K562 (cell line): Measurements from ENCODE around the gene ZNF474. TPM values are rescaled to one million over a fixed set of nuclear protein-coding genes. Genes with fewer than 3 reads are reported as not detected.

Experiments used
- ATAC-seq: fragments of 200-7000 bp; cut with Tn5 transposase; 3 replicates; pipeline ENCODE4 v1.9.1; 2020; ENCODE audit warnings: moderate library complexity
- BruUV-seq: library from RNA; stranded (reverse); fragments of 400-500 nt; replicated peaks from 2 replicates; lab custom pipeline; 2021; lab: Mats Ljungman, UMichigan
- CTCF ChIA-PET: fragments of 300-600 bp; formaldehyde crosslinking; extraction: SDS; loops from one replicate; lab custom pipeline; 2021; ENCODE audit warnings: low intra/inter-chr PET ratio; lab: Yijun Ruan, JAX
- POLR2A ChIA-PET: fragments of 300-600, 350-650 bp; sonication (Branson Sonifier 250); formaldehyde crosslinking; extraction: SDS; loops from one replicate; lab custom pipeline; 2021; ENCODE audit warnings: antibody characterized with exemption, inconsistent platforms; lab: Yijun Ruan, JAX
- DNase-seq, 4 experiments: peaks; one replicate each; pipeline versions ENCODE4 v3.0.0 to v3.0.0-alpha.2; 2011 to 2018; ENCODE audit warnings: low spot score in 3 of 4, mixed read lengths in 3 of 4; ENCODE audit errors: extremely low read depth in 1 of 4
- FAIRE-seq: peaks from 2 replicates; lab custom pipeline; 2011; peaks lifted over from hg19 to GRCh38; lab: Jason Lieb, UNC
- H2AFZ ChIP-seq: 2 replicates; pipeline ENCODE4 v1.6.0; 2011; ENCODE audit warnings: low read depth, low read length, control low read depth, inconsistent platforms
- H3K27ac ChIP-seq: fragments of 200-600 bp; 3 replicates; pipeline ENCODE4 v1.8.0; 2011; ENCODE audit warnings: low read depth, mild to moderate bottlenecking, control low read depth, inconsistent platforms, low read length, moderate library complexity, mixed read lengths; ENCODE audit errors: extremely low read depth
- H3K27me3 ChIP-seq, 2 experiments: fragments of 300-600 bp in 1 of 2; 2 replicates in 1 of 2; 3 replicates in 1 of 2; pipeline versions ENCODE4 v1.6.0 to v1.8.0; 2011; ENCODE audit warnings: inconsistent platforms in 2 of 2, low read length in 2 of 2, mild to moderate bottlenecking in 1 of 2, mixed read lengths in 1 of 2, moderate library complexity in 1 of 2; ENCODE audit not compliant: control insufficient read depth in 2 of 2, insufficient read depth in 2 of 2
- H3K36me3 ChIP-seq: fragments of 300-600 bp; 3 replicates; pipeline ENCODE4 v1.8.0; 2011; ENCODE audit warnings: mild to moderate bottlenecking, low read length, inconsistent platforms; ENCODE audit not compliant: control insufficient read depth, insufficient read depth
- H3K4me1 ChIP-seq, 2 experiments: fragments of 200-600 bp in 1 of 2; replicated peaks in 1 of 2; 2 replicates in 1 of 2; 3 replicates in 1 of 2; pipeline versions ENCODE4 v1.5.1 to v1.8.0; 2011; ENCODE audit warnings: inconsistent platforms in 2 of 2, low read length in 2 of 2, mild to moderate bottlenecking in 1 of 2, mixed read lengths in 1 of 2, moderate library complexity in 1 of 2; ENCODE audit not compliant: control insufficient read depth in 2 of 2, insufficient read depth in 2 of 2
- H3K4me2 ChIP-seq: 2 replicates; pipeline ENCODE4 v1.6.1; 2011; ENCODE audit warnings: low read length, control low read depth, inconsistent platforms, mixed read lengths; ENCODE audit not compliant: insufficient read depth
- H3K4me3 ChIP-seq: fragments of 200-600 bp; sonication (generic), shearing (Covaris generic); 2 replicates; pipeline ENCODE4 v1.5.1; 2016; ENCODE audit warnings: control low read depth, inconsistent platforms
- H3K79me2 ChIP-seq: fragments of 200-600 bp; 3 replicates; pipeline ENCODE4 v1.8.0; 2011; ENCODE audit warnings: low read length, inconsistent platforms; ENCODE audit not compliant: control insufficient read depth, insufficient read depth
- H3K9ac ChIP-seq, 2 experiments: 2 replicates each; pipeline versions ENCODE4 v1.6.0 to v1.6.1; 2011; ENCODE audit warnings: low read depth in 2 of 2, low read length in 2 of 2, control low read depth in 1 of 2, inconsistent platforms in 1 of 2, mild to moderate bottlenecking in 1 of 2, mixed read lengths in 1 of 2; ENCODE audit not compliant: insufficient read depth in 1 of 2
- H3K9me1 ChIP-seq: one replicate; pipeline ENCODE4 v1.6.0; 2011; ENCODE audit warnings: inconsistent platforms, mild to moderate bottlenecking, low read length, moderate library complexity; ENCODE audit not compliant: control insufficient read depth, insufficient read depth
- H3K9me3 ChIP-seq: replicated peaks from 2 replicates; pipeline ENCODE4 v1.5.1; 2011; ENCODE audit warnings: low read depth, low read length, inconsistent platforms; ENCODE audit not compliant: control insufficient read depth, insufficient read depth
- H4K20me1 ChIP-seq: replicated peaks from 2 replicates; pipeline ENCODE4 v1.6.1; 2011; ENCODE audit warnings: low read length, inconsistent platforms, mixed read lengths; ENCODE audit not compliant: control insufficient read depth, insufficient read depth
- MTA1 ChIP-seq: fragments of 450-650 bp; IDR thresholded peaks from 2 replicates; pipeline ENCODE4 v1.6.1; 2017; ENCODE audit warnings: borderline replicate concordance
- NFE2L1 ChIP-seq: fragments of 450-650 bp; IDR thresholded peaks from 2 replicates; pipeline ENCODE4 v1.6.1; 2016; ENCODE audit warnings: missing genetic modification characterization, low read depth, mild to moderate bottlenecking, missing compliant biosample characterization, moderate library complexity, borderline replicate concordance
- SMARCA4 ChIP-seq: fragments of 450-650 bp; IDR thresholded peaks from 2 replicates; pipeline ENCODE4 v1.6.1; 2016
- SREBF2 ChIP-seq: sonication (generic); formaldehyde crosslinking; IDR thresholded peaks from 2 replicates; pipeline ENCODE4 v1.4.0; 2020; ENCODE audit warnings: mild to moderate bottlenecking, missing genetic modification reagents
- SUPT5H ChIP-seq: fragments of 450-650 bp; IDR thresholded peaks from 2 replicates; pipeline ENCODE4 v1.6.1; 2016
- ZNF263 ChIP-seq: sonication (generic); formaldehyde crosslinking; IDR thresholded peaks from 2 replicates; pipeline ENCODE4 v1.8.0; 2022; ENCODE audit warnings: mild to moderate bottlenecking, missing genetic modification reagents, borderline replicate concordance
- ZNF311 ChIP-seq: fragments of 250-450 bp; sonication (Bioruptor Pico); IDR thresholded peaks from 2 replicates; pipeline ENCODE4 v1.4.0; 2020; ENCODE audit warnings: mild to moderate bottlenecking, moderate library complexity
- ZNF431 ChIP-seq: sonication (generic); formaldehyde crosslinking; IDR thresholded peaks from 2 replicates; pipeline ENCODE4 v1.8.0; 2022; ENCODE audit warnings: mild to moderate bottlenecking, missing genetic modification reagents
- ZNF696 ChIP-seq: fragments of 250-450 bp; sonication (Bioruptor Pico); conservative IDR thresholded peaks from 2 replicates; pipeline ENCODE4 v1.4.0; 2020; ENCODE audit warnings: mild to moderate bottlenecking, moderate library complexity
- WGBS: fragments of 100-300 bp; shearing (Covaris generic); methylation state at CpG from one replicate; pipeline ENCODE4 v1.1.6; 2016; ENCODE audit warnings: low coverage, mixed read lengths; ENCODE audit not compliant: insufficient coverage; ENCODE audit errors: missing lambda C conversion rate; 5-methylcytosine and 5-hydroxymethylcytosine counted together
- in situ Hi-C: fragments of 300-500 bp; cut with MboI; formaldehyde crosslinking; loops from 4 replicates; pipeline ENCODE4 v1.15.0; 2018; ENCODE audit warnings: inconsistent platforms, mixed read lengths
- intact Hi-C: fragments of 100-400 bp; cut with micrococcal nuclease; formaldehyde crosslinking; loops from 2 replicates; pipeline ENCODE4 v1.14.2; 2022
- polyA plus RNA-seq, 8 experiments: library from polyadenylated mRNA; depleted of rRNA in 4 of 8; stranded (reverse) in 5 of 8; unstranded in 3 of 8; fragments of >200 nt; fragmentation: Nextera tagmentation in 2 of 8; fragmentation: Illumina TruSeq in 1 of 8; extraction: Ambion mirVana in 2 of 8; extraction: Trizol in 1 of 8; gene quantifications; 2 replicates each; pipeline versions ENCODE4 v1.2.1 to v1.2.3, GENCODE V29; 2011 to 2014; ENCODE audit warnings: inconsistent platforms in 1 of 8, missing spikeins in 1 of 8
- total RNA-seq, 7 experiments: library from RNA; depleted of rRNA in 6 of 7; stranded (reverse); fragments of >200 nt in 6 of 7; fragmentation: Illumina TruSeq in 2 of 7; extraction: Trizol in 2 of 7; gene quantifications; 2 replicates each; pipeline versions ENCODE4 v1.2.1 to v1.2.3, GENCODE V29; 2011 to 2021; ENCODE audit warnings: low replicate concordance in 1 of 7
- TF ChIP-seq, protein P1 (sequence below): fragments of 250-450 bp; sonication (Bioruptor Pico); IDR thresholded peaks from 2 replicates; pipeline ENCODE4 v1.5.0; 2021; ENCODE audit warnings: mild to moderate bottlenecking, borderline replicate concordance
- TF ChIP-seq, protein P2 (sequence below), 2 experiments: fragments of 450-650 bp; IDR thresholded peaks; 2 replicates each; pipeline ENCODE4 v1.6.1; 2018; ENCODE audit warnings: mild to moderate bottlenecking in 2 of 2, low read depth in 1 of 2; ENCODE audit not compliant: partially characterized antibody in 2 of 2
- TF ChIP-seq, protein P3 (sequence below): sonication (generic); formaldehyde crosslinking; IDR thresholded peaks from 2 replicates; pipeline ENCODE4 v1.8.0; 2022; ENCODE audit warnings: mild to moderate bottlenecking, missing genetic modification reagents
- TF ChIP-seq, protein P4 (sequence below): fragments of 250-450 bp; sonication (Bioruptor Pico); IDR thresholded peaks from 2 replicates; pipeline ENCODE4 v1.5.0; 2021

Gene ZNF474
- total and polyA plus RNA-seq, 9 of the 15 experiments (the other 6 are each of a cell fraction or from before 2014, with no cell fraction given): 0.16 to 0.62 (median 0.39) TPM

DNA sequence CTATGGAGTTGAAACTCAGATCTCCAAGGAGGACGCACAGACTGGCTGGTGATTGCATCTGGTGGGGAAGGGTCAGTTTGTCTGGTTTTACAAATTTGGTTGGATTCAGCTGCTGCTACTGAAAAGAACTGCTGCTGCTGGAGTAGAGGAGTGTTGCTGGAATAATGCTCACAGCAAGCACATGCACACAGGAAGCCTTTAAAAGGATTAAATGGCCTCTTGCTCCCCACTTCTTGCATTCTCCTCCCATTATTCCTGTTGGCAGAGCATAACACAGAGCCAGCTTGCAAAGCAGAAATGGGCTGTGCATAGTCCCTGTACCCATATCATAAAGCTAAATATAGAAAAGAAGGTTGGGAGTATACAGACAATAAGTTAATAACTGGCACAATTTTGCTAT lies 16.6 kb downstream of the ZNF474 start (continued):
- TF ChIP-seq, protein P1, sequence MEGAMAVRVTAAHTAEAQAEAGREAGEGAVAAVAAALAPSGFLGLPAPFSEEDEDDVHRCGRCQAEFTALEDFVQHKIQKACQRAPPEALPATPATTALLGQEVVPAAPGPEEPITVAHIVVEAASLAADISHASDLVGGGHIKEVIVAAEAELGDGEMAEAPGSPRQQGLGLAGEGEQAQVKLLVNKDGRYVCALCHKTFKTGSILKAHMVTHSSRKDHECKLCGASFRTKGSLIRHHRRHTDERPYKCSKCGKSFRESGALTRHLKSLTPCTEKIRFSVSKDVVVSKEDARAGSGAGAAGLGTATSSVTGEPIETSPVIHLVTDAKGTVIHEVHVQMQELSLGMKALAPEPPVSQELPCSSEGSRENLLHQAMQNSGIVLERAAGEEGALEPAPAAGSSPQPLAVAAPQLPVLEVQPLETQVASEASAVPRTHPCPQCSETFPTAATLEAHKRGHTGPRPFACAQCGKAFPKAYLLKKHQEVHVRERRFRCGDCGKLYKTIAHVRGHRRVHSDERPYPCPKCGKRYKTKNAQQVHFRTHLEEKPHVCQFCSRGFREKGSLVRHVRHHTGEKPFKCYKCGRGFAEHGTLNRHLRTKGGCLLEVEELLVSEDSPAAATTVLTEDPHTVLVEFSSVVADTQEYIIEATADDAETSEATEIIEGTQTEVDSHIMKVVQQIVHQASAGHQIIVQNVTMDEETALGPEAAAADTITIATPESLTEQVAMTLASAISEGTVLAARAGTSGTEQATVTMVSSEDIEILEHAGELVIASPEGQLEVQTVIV (CRISPR knock-in tag): no peak
- TF ChIP-seq ZNF696: no peak

DNA sequence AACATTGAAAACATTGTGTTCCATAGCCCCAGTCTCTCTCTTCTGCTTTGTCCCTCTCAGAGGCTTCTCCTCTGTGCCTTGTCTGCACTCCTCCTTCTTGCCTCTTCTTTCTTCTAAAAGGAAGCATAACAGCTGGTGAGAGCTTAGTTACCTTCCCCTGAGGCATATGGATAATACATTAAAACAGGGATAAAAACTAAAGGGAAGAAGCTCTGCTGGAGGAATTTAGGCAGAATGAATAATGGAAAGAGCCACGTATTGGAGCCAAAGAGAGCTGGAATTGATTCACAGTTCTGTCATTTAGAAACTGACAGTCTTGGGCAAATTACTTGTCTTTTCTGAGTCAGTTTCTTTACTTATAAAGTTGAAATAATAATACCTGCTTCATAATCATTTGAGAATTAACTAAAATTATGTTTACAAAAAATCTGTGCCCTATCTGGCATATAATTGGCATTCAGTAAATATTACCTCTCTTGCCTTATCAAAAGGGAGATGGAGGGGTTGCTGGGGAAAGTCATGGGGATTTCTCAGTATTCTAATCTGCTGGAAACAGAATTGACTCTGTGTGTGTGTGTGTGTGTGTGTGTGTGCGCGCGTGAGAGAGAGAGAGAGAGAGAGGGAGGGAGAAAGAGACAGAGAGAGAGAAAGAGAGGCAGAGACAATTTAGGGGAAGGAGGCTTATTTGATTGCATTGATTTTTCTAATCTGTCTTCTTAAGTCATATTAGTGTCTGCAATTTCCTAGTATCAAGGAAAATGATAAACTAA lies 20.2 kb downstream of the ZNF474 start:
- intact Hi-C loops: no loop called here
- CTCF ChIA-PET: no interaction called here
- TF ChIP-seq SREBF2 (CRISPR knock-in tag) (no peak), ZNF311 (CRISPR knock-in tag) (no peak), ZNF263 (CRISPR knock-in tag) (no peak), SUPT5H (no peak), MTA1 (0 out of 2 replicates have a peak, but pooled peaks have one; percentile 27), ZNF431 (CRISPR knock-in tag) (no peak), NFE2L1 (tag) (no peak), SMARCA4 (peak; percentile 88)
- TF ChIP-seq, protein P2, sequence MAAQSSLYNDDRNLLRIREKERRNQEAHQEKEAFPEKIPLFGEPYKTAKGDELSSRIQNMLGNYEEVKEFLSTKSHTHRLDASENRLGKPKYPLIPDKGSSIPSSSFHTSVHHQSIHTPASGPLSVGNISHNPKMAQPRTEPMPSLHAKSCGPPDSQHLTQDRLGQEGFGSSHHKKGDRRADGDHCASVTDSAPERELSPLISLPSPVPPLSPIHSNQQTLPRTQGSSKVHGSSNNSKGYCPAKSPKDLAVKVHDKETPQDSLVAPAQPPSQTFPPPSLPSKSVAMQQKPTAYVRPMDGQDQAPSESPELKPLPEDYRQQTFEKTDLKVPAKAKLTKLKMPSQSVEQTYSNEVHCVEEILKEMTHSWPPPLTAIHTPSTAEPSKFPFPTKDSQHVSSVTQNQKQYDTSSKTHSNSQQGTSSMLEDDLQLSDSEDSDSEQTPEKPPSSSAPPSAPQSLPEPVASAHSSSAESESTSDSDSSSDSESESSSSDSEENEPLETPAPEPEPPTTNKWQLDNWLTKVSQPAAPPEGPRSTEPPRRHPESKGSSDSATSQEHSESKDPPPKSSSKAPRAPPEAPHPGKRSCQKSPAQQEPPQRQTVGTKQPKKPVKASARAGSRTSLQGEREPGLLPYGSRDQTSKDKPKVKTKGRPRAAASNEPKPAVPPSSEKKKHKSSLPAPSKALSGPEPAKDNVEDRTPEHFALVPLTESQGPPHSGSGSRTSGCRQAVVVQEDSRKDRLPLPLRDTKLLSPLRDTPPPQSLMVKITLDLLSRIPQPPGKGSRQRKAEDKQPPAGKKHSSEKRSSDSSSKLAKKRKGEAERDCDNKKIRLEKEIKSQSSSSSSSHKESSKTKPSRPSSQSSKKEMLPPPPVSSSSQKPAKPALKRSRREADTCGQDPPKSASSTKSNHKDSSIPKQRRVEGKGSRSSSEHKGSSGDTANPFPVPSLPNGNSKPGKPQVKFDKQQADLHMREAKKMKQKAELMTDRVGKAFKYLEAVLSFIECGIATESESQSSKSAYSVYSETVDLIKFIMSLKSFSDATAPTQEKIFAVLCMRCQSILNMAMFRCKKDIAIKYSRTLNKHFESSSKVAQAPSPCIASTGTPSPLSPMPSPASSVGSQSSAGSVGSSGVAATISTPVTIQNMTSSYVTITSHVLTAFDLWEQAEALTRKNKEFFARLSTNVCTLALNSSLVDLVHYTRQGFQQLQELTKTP (IDR thresholded peaks at IDR 0.05; ENCODE audit: low read depth in 1 of 2, partially characterized antibody in 2 of 2): no peak
- TF ChIP-seq, protein P3, sequence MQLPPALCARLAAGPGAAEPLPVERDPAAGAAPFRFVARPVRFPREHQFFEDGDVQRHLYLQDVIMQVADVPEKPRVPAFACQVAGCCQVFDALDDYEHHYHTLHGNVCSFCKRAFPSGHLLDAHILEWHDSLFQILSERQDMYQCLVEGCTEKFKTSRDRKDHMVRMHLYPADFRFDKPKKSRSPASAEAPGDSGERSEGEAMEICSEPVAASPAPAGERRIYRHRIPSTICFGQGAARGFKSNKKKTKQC: no peak
- TF ChIP-seq, protein P4, sequence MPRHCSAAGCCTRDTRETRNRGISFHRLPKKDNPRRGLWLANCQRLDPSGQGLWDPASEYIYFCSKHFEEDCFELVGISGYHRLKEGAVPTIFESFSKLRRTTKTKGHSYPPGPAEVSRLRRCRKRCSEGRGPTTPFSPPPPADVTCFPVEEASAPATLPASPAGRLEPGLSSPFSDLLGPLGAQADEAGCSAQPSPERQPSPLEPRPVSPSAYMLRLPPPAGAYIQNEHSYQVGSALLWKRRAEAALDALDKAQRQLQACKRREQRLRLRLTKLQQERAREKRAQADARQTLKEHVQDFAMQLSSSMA: no peak

More for the DNA sequence above, 20.2 kb downstream of the ZNF474 start:
- Histone ChIP-seq H3K79me2 (no peaks in the 10 kb centered on the region), H3K9ac (no peak overlapping the region), H2AFZ (no peak overlapping the region), H3K4me2 (no peak overlapping the region), H3K27ac (no peak overlapping the region), H3K4me1 (peaks cover 0 to 7% of the 10 kb centered on the region in 2 experiments; a peak in 3 of 5 replicates), H3K4me3 (no peak overlapping the region), H3K36me3 (no peaks in the 10 kb centered on the region), H4K20me1 (no peaks in the 10 kb centered on the region), H3K9me1 (no peaks in the 10 kb centered on the region), H3K9me3 (no peaks in the 10 kb centered on the region), H3K27me3 (no peaks in the 10 kb centered on the region)
- ATAC-seq (0 out of 3 replicates have a peak, but pooled peaks have one; percentile 25), DNase-seq (peak in 2 of 4 experiments; percentile 33 to 51), FAIRE-seq (peak; percentile 40)
- no TSS peak for BruUV-seq
- 27% methylated on average over 4 of the region's 4 CpGs for WGBS
- in situ Hi-C loops: no loop called here
- POLR2A ChIA-PET: no interaction called here
